IMR-90 (cell line): Measurements from ENCODE around the gene ITGB4. TPM values are rescaled to one million over a fixed set of nuclear protein-coding genes. Genes with fewer than 3 reads are reported as not detected.
A peak's percentile ranks its signal among the peaks of the same experiment; 100 is the strongest.

Source experiments
- ATAC-seq: fragments of 200-7000 bp; cut with Tn5 transposase; 2 replicates; pipeline ENCODE4 v1.9.1; 2020; ENCODE audit warnings: low read depth, mild to moderate bottlenecking, moderate library complexity
- BruUV-seq: library from RNA; stranded (reverse); fragments of 400-500 nt; replicated peaks from 2 replicates; lab custom pipeline; 2021; lab: Mats Ljungman, UMichigan
- CTCF ChIA-PET: fragments of 300-600 bp; formaldehyde crosslinking; extraction: SDS; loops from one replicate; lab custom pipeline; 2021; ENCODE audit warnings: antibody characterized with exemption; lab: Yijun Ruan, JAX
- POLR2A ChIA-PET: fragments of 300-600 bp; sonication (Branson Sonifier 250); formaldehyde crosslinking; loops from one replicate; lab custom pipeline; 2022; ENCODE audit warnings: antibody characterized with exemption; ENCODE audit not compliant: unreplicated experiment; lab: Charles Lee
- DNase-seq: peaks from one replicate; pipeline ENCODE4 v3.0.0; 2013
- H2AFZ ChIP-seq: replicated peaks from 2 replicates; pipeline ENCODE3; 2013; ENCODE audit warnings: low read length, mild to moderate bottlenecking; ENCODE audit not compliant: poor library complexity
- H2AK5ac ChIP-seq: 2 replicates; pipeline ENCODE4 v1.6.1; 2013; ENCODE audit warnings: low read depth, low read length, inconsistent platforms
- H2AK9ac ChIP-seq: replicated peaks from 2 replicates; pipeline ENCODE3; 2013; ENCODE audit warnings: mild to moderate bottlenecking, low read depth, low read length, moderate library complexity; ENCODE audit not compliant: poor library complexity
- H2BK120ac ChIP-seq: 2 replicates; pipeline ENCODE4 v1.6.1; 2013; ENCODE audit warnings: low read depth, low read length, inconsistent platforms
- H2BK15ac ChIP-seq: 3 replicates; pipeline ENCODE4 v1.6.1; 2013; ENCODE audit warnings: low read depth, low read length, inconsistent platforms
- H2BK20ac ChIP-seq: 2 replicates; pipeline ENCODE4 v1.6.1; 2013; ENCODE audit warnings: low read depth, mild to moderate bottlenecking, inconsistent platforms, low read length, moderate library complexity
- H2BK5ac ChIP-seq: 2 replicates; pipeline ENCODE4 v1.6.1; 2013; ENCODE audit warnings: mild to moderate bottlenecking, low read depth, low read length, inconsistent platforms; ENCODE audit not compliant: poor library complexity, severe bottlenecking
- H3K14ac ChIP-seq: replicated peaks from 2 replicates; pipeline ENCODE4 v1.6.1; 2013; ENCODE audit warnings: low read depth, low read length, inconsistent platforms
- H3K18ac ChIP-seq: 2 replicates; pipeline ENCODE4 v1.6.1; 2013; ENCODE audit warnings: low read depth, low read length, control low read depth
- H3K23ac ChIP-seq: 2 replicates; pipeline ENCODE4 v1.6.1; 2013; ENCODE audit warnings: low read depth, low read length, inconsistent platforms
- H3K27ac ChIP-seq: 2 replicates; pipeline ENCODE4 v1.5.1; 2013; ENCODE audit warnings: mild to moderate bottlenecking, control low read depth, low read length; ENCODE audit not compliant: insufficient read depth
- H3K27me3 ChIP-seq: 2 replicates; pipeline ENCODE4 v1.6.1; 2013; ENCODE audit warnings: low read length; ENCODE audit not compliant: control insufficient read depth, insufficient read depth
- H3K36me3 ChIP-seq: 2 replicates; pipeline ENCODE4 v1.6.1; 2013; ENCODE audit warnings: low read length, mixed read lengths; ENCODE audit not compliant: control insufficient read depth, insufficient read depth
- H3K4ac ChIP-seq: 2 replicates; pipeline ENCODE4 v1.6.1; 2013; ENCODE audit warnings: low read depth, low read length, inconsistent platforms
- H3K4me1 ChIP-seq: 2 replicates; pipeline ENCODE4 v1.6.1; 2013; ENCODE audit warnings: low read length, mixed read lengths; ENCODE audit not compliant: control insufficient read depth, insufficient read depth
- H3K4me2 ChIP-seq: 2 replicates; pipeline ENCODE4 v1.6.1; 2013; ENCODE audit warnings: low read depth, mild to moderate bottlenecking, control low read depth, low read length, moderate library complexity
- H3K4me3 ChIP-seq: 2 replicates; pipeline ENCODE4 v1.5.1; 2013; ENCODE audit warnings: low read depth, mild to moderate bottlenecking, control low read depth, low read length, moderate library complexity; ENCODE audit not compliant: insufficient read depth
- H3K56ac ChIP-seq: 2 replicates; pipeline ENCODE4 v1.6.1; 2013; ENCODE audit warnings: low read length, inconsistent platforms; ENCODE audit not compliant: insufficient read depth; ENCODE audit errors: extremely low read depth
- H3K79me1 ChIP-seq, 2 experiments: 2 replicates each; pipeline ENCODE4 v1.6.1; 2013; ENCODE audit warnings: low read length in 2 of 2, inconsistent platforms in 1 of 2, low read depth in 1 of 2
- H3K9ac ChIP-seq: 2 replicates; pipeline ENCODE4 v1.6.1; 2013; ENCODE audit warnings: low read depth, low read length, control low read depth
- H3K9me1 ChIP-seq: 2 replicates; pipeline ENCODE4 v1.6.1; 2013; ENCODE audit warnings: low read length, inconsistent platforms; ENCODE audit not compliant: insufficient read depth
- H3K9me3 ChIP-seq: 2 replicates; pipeline ENCODE4 v1.6.1; 2013; ENCODE audit warnings: low read length; ENCODE audit not compliant: control insufficient read depth, insufficient read depth
- H4K20me1 ChIP-seq: 2 replicates; pipeline ENCODE4 v1.6.1; 2013; ENCODE audit warnings: low read length, inconsistent platforms; ENCODE audit not compliant: insufficient read depth
- H4K5ac ChIP-seq: 2 replicates; pipeline ENCODE4 v1.6.1; 2013; ENCODE audit warnings: mild to moderate bottlenecking, low read depth, low read length, control low read depth
- H4K8ac ChIP-seq, 2 experiments: 2 replicates each; pipeline ENCODE4 v1.6.1; 2013; ENCODE audit warnings: low read depth in 2 of 2, low read length in 2 of 2, control low read depth in 1 of 2, inconsistent platforms in 1 of 2
- H4K91ac ChIP-seq: 2 replicates; pipeline ENCODE4 v1.6.1; 2013; ENCODE audit warnings: low read depth, low read length, inconsistent platforms; ENCODE audit not compliant: insufficient read depth
- FOS ChIP-seq: fragments of 150-350 bp; IDR thresholded peaks from 2 replicates; pipeline ENCODE4 v1.6.1; 2016; ENCODE audit warnings: low read depth, low read length
- MAFK ChIP-seq: IDR thresholded peaks from 2 replicates; pipeline ENCODE4 v1.6.1; 2012; ENCODE audit warnings: low read depth, low read length, improper control_type of control experiment
- MAZ ChIP-seq: IDR thresholded peaks from 2 replicates; pipeline ENCODE4 v1.6.1; 2012; ENCODE audit warnings: low read depth, mild to moderate bottlenecking, low read length, improper control_type of control experiment, moderate library complexity, borderline replicate concordance
- POLR2A ChIP-seq: IDR thresholded peaks from 2 replicates; pipeline ENCODE4 v1.6.1; 2012; ENCODE audit warnings: mild to moderate bottlenecking, low read depth, low read length
- RAD21 ChIP-seq: IDR thresholded peaks from 2 replicates; pipeline ENCODE4 v1.6.1; 2012; ENCODE audit warnings: low read length, improper control_type of control experiment
- RCOR1 ChIP-seq: IDR thresholded peaks from 2 replicates; pipeline ENCODE4 v1.6.1; 2012; ENCODE audit warnings: mild to moderate bottlenecking, low read length, improper control_type of control experiment; ENCODE audit not compliant: insufficient replicate concordance
- SMC3 ChIP-seq: fragments of 150-350 bp; IDR thresholded peaks from 2 replicates; pipeline ENCODE4 v1.6.1; 2016; ENCODE audit warnings: low read depth, mild to moderate bottlenecking, antibody characterized with exemption, low read length, moderate library complexity
- WGBS, 2 experiments: methylation state at CpG; one replicate each; pipeline versions ENCODE4 v1.1.5 to v1.1.7; 2013; ENCODE audit warnings: missing lambda C conversion rate in 2 of 2; ENCODE audit not compliant: insufficient read length in 1 of 2; ENCODE audit errors: extremely low coverage in 2 of 2; 5-methylcytosine and 5-hydroxymethylcytosine counted together
- dilution Hi-C: fragments of 300-500 bp; cut with HindIII; formaldehyde crosslinking; loops from one replicate; pipeline ENCODE4 v1.14.3; 2018; ENCODE audit warnings: low sequenced_read_pairs; ENCODE audit not compliant: unreplicated experiment
- in situ Hi-C: fragments of 300-500 bp; cut with MboI; formaldehyde crosslinking; loops from 3 replicates; pipeline ENCODE4 v1.14.3; 2019; ENCODE audit warnings: low sequenced_read_pairs, inconsistent platforms, mixed read lengths
- intact Hi-C: fragments of 100-400 bp; cut with micrococcal nuclease; formaldehyde crosslinking; loops from 2 replicates; pipeline ENCODE4 v1.10.0; 2022
- polyA plus RNA-seq, 3 experiments: library from polyadenylated mRNA; depleted of rRNA; stranded (reverse); fragments of >200 nt; gene quantifications; 2 replicates each; pipeline ENCODE4 v1.2.3, GENCODE V29; 2012; ENCODE audit warnings: low replicate concordance in 1 of 3
- total RNA-seq: library from RNA; depleted of rRNA; stranded (reverse); fragments of >200 nt; gene quantifications from 2 replicates; pipeline ENCODE4 v1.2.3, GENCODE V29; 2012
- TF ChIP-seq, protein P1 (sequence below): fragments of 150-350 bp; IDR thresholded peaks from 2 replicates; pipeline ENCODE4 v1.6.1; 2016; ENCODE audit warnings: low read depth, mild to moderate bottlenecking, low read length, moderate library complexity, borderline replicate concordance

ITGB4 gene
- total and polyA plus RNA-seq, 2 of the 4 experiments (the other 2 are of a cell fraction): under 0.01 to 0.27 TPM

DNA sequence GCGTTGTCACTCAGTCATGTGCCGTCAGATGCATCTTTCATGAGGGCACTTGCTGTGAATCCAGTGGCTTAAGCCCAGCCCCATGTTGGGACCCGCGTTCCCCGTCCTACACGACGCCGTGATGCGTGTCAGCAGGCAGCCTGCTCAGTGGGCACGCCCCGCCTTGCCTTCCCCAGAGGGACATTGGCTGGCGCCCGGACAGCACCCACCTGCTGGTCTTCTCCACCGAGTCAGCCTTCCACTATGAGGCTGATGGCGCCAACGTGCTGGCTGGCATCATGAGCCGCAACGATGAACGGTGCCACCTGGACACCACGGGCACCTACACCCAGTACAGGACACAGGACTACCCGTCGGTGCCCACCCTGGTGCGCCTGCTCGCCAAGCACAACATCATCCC is 8.8 kb downstream of the ITGB4 start:
- no peak overlapping the region for H2BK20ac ChIP-seq

More for the DNA sequence above, 8.8 kb downstream of the ITGB4 start:
- H2AK5ac ChIP-seq: no peak overlapping the region
- no peak overlapping the region for H3K14ac ChIP-seq
- no peaks in the 10 kb centered on the region for H4K20me1 ChIP-seq
- DNase-seq (no peak), ATAC-seq (no peak)
- H3K9me3 ChIP-seq: no peaks in the 10 kb centered on the region
- intact Hi-C loops: no loop called here
- no peak overlapping the region for H2BK5ac ChIP-seq
- POLR2A ChIA-PET: no interaction called here
- CTCF ChIA-PET: no interaction called here
- no peak overlapping the region for H2AFZ ChIP-seq
- H3K9ac ChIP-seq: no peak overlapping the region
- no peak overlapping the region for H3K4ac ChIP-seq
- in situ Hi-C loops: no loop called here
- no peaks in the 10 kb centered on the region for H3K4me1 ChIP-seq
- no peak overlapping the region for H2BK15ac ChIP-seq
- no peak overlapping the region for H3K27ac ChIP-seq
- dilution Hi-C loops: no loop called here
- peaks cover 20% of the 10 kb centered on the region for H3K27me3 ChIP-seq
- no peak overlapping the region for H3K4me3 ChIP-seq
- H2BK120ac ChIP-seq: no peak overlapping the region
- H3K4me2 ChIP-seq: no peak overlapping the region
- H4K5ac ChIP-seq: no peak overlapping the region
- H3K23ac ChIP-seq: no peak overlapping the region
- no peaks in the 10 kb centered on the region for H3K79me1 ChIP-seq
- no peaks in the 10 kb centered on the region for H3K36me3 ChIP-seq
- no peaks in the 10 kb centered on the region for H3K9me1 ChIP-seq
- no peak overlapping the region for H4K8ac ChIP-seq
- no peak overlapping the region for H3K56ac ChIP-seq
- no TSS peak for BruUV-seq
- no peak overlapping the region for H3K18ac ChIP-seq
- H4K91ac ChIP-seq: no peak overlapping the region
- WGBS, 2 experiments: 87% methylated on average over 16 of the region's 24 CpGs; no CpG with 5 or more reads in 1 of the 2 experiments
- TF ChIP-seq RCOR1 (no peak), MAFK (no peak), SMC3 (no peak), MAZ (no peak), POLR2A (no peak), RAD21 (no peak), FOS (no peak)
- TF ChIP-seq, protein P1, sequence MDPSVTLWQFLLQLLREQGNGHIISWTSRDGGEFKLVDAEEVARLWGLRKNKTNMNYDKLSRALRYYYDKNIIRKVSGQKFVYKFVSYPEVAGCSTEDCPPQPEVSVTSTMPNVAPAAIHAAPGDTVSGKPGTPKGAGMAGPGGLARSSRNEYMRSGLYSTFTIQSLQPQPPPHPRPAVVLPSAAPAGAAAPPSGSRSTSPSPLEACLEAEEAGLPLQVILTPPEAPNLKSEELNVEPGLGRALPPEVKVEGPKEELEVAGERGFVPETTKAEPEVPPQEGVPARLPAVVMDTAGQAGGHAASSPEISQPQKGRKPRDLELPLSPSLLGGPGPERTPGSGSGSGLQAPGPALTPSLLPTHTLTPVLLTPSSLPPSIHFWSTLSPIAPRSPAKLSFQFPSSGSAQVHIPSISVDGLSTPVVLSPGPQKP: no peak
- peak overlapping the region; percentile 55 for H2AK9ac ChIP-seq
